Right cardiac atrium (tissue), 5 donors: ENCODE data around the gene POU2AF2. TPM values are rescaled to one million over a fixed set of nuclear protein-coding genes. Genes with fewer than 3 reads are reported as not detected.

Experiments used
- ATAC-seq, 2 donors: fragments of 200-7000 bp; cut with Tn5 transposase; one replicate each; pipeline versions ENCODE4 v1.8.0 to v1.9.1; 2020; ENCODE audit warnings: moderate library complexity in 2 of 2, mild to moderate bottlenecking in 1 of 2
- DNase-seq, 3 donors: peaks; one replicate each; pipeline ENCODE4 v3.0.0-alpha.2; 2020
- H3K27ac ChIP-seq: one replicate; pipeline ENCODE4 v1.5.1; 2013; ENCODE audit warnings: mild to moderate bottlenecking, low read length, control low read depth, moderate library complexity
- H3K27me3 ChIP-seq: one replicate; pipeline ENCODE4 v1.6.1; 2013; ENCODE audit not compliant: control insufficient read depth, insufficient read depth
- H3K4me1 ChIP-seq: one replicate; pipeline ENCODE4 v1.6.1; 2013; ENCODE audit warnings: low read length; ENCODE audit not compliant: control insufficient read depth, insufficient read depth
- H3K4me3 ChIP-seq: one replicate; pipeline ENCODE4 v1.5.1; 2013; ENCODE audit warnings: low read length, control low read depth
- H3K9me3 ChIP-seq: one replicate; pipeline ENCODE4 v1.6.1; 2013; ENCODE audit warnings: low read length; ENCODE audit not compliant: control insufficient read depth
- WGBS: extraction: QIAGEN DNeasy Blood & Tissue Kit; methylation state at CpG from one replicate; pipeline ENCODE4 v1.1.7; 2013; 5-methylcytosine and 5-hydroxymethylcytosine counted together
- intact Hi-C, 4 donors: fragments of 100-400 bp; cut with DNase I; formaldehyde crosslinking; loops; one replicate each; pipeline versions ENCODE4 v1.11.0 to v1.14.0; 2022 to 2023
- polyA plus RNA-seq: library from polyadenylated mRNA; stranded (reverse); fragments of 200-250 nt; gene quantifications from one replicate; pipeline ENCODE4 v1.2.3, GENCODE V29; 2013
- total RNA-seq, 4 donors: library from RNA; stranded (reverse); fragmentation: NEBNext Ultra II Directional; extraction: Animal tissue kit (Norgen Biotek cat#: 25700); gene quantifications; one replicate each; pipeline ENCODE4 v1.2.1, GENCODE V29; 2021
- donor health status: healthy with polysubstance abuse.
- donor health status: DM: no; HTN: yes; CAD: no.
- donor health status: DM: no; HTN: no; CAD: no.
- donor health status: DM: no; HTN: yes; CAD: no; lungs with severe emphysema.
- donor health status: DM: yes; HTN: yes; CAD: no.

POU2AF2 gene
- total and polyA plus RNA-seq, 5 donors, result not detected

DNA sequence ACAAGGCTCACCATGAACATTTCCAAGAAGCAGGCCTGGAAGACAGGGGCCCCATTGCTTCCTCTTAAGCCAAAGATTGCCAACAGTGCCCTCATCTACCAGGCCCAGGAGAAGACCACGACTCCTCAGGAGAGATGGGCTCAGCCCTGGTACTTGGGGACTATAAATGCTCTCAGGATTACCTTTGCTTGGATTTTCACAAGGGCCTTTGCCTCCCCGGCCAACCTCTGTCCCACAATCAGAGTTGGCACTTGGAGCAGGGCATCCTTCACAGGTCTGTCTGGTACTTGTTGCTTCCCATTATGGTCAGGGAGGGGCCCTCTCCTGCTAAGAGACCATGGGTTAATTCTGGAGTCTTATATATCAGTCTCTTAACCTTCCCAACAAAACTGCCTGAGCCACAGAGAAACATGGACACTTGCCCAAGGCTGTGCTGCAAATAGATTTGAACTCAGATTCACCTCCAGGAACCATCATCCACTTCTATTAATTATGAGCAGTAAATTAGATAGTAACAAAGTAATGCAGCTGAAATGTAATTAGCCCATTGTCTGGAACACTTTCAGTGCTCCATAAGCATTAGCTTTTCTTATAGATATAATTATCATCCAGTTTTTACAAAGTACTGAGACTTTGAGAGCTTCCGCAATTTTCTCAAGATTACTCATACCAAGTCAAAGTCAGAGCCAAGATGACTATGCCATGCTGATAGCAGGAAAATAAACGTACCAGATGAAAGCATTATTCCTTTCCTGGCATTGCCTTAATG lies 86.4 kb downstream of the POU2AF2 start:
- no peaks in the 10 kb centered on the region for H3K9me3 ChIP-seq
- DNase-seq, result no peak
- intact Hi-C loops, result no loop called here
- WGBS, result 62% methylated on average over 4 of the region's 4 CpGs
- no peak overlapping the region for H3K27ac ChIP-seq
- H3K4me3 ChIP-seq, result no peak overlapping the region
- H3K27me3 ChIP-seq, result no peaks in the 10 kb centered on the region
- no peak for ATAC-seq
- peaks cover 17% of the 10 kb centered on the region for H3K4me1 ChIP-seq

DNA sequence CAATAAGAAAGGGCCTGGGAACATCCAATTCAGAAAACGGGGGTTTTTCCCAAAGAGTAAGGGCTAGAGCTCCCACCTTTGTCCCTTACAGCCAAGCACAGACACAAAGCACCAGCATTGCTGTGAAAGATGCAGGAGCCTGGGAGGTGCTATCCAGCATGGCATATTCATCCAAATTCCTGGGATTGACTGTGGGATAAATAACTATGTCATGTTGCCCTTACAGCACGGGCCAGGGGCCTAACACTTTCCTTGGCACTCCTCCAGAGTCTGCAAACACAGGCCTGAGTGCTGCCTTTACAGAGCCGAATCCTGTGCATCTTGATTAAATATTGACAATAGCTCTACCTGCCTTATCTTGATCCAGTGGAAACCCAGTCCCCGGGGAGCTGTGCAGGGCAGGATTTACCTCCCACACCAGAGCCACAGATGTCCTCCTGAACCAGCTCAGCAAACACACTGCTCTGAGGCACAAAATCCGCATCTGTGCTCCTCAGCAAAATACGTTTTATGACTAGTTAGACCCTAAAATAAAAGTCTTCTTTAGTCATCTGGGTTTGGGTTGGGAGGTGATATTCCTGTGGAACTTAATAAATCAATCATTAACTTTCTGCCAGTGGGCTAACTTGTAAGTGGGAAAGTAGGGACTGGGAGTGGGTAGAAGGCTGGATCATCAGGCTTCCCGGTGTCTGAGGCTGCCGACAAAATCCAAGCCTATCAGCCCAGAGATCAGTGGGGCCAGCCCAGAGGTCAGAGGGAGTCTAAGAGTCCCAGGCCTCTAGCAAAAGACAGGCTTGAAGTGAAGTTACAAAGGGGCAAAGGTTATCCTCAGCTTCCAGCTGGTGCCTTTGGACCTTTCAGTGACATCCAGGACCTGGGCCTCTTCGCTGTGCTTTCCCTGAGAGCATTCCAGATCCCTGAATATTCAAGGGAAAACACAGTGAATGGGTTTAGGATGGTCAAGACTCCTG lies 89.3 kb downstream of the POU2AF2 start:
- ATAC-seq (no peak), DNase-seq (no peak)
- 53% methylated on average over 9 of the region's 9 CpGs for WGBS
- H3K4me1 ChIP-seq, result peaks cover 13% of the 10 kb centered on the region
- no peak overlapping the region for H3K4me3 ChIP-seq
- H3K9me3 ChIP-seq, result no peaks in the 10 kb centered on the region
- no peaks in the 10 kb centered on the region for H3K27me3 ChIP-seq
- H3K27ac ChIP-seq, result no peak overlapping the region
- intact Hi-C loops, result no loop called here

DNA sequence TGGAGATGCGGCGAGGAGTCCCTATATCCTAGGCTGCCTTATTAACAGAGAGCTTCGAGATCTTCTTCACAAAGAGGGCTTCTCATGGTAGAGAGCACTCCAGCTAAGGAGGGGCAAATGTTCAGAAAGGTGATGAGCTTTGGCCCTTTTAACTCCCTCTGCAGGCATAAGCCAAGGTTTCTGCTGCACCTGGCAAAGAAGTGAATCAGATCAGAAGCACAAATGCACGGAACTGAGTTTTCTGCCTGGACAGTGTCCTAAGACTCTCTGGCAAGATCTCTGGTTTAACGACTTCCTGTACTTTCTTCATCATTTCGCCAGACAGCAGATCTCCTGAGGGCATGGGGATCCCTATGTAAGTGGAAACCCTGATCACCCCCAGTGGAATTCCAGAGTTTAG lies 90.0 kb downstream of the POU2AF2 start:
- peaks cover 13% of the 10 kb centered on the region for H3K4me1 ChIP-seq
- intact Hi-C loops, result no loop called here
- DNase-seq (no peak), ATAC-seq (no peak)
- H3K4me3 ChIP-seq, result no peak overlapping the region
- H3K27me3 ChIP-seq, result no peaks in the 10 kb centered on the region
- no peak overlapping the region for H3K27ac ChIP-seq
- 65% methylated on average over 6 of the region's 6 CpGs for WGBS
- no peaks in the 10 kb centered on the region for H3K9me3 ChIP-seq

Other genes with a start within 250 kb of the POU2AF2 start
- gene POU2AF3, start 52.8 kb downstream of the POU2AF2 start, total RNA-seq, result under 1 TPM; 0.21 to 0.42 (median 0.38) TPM
- gene POU2AF3, start 52.8 kb downstream of the POU2AF2 start, polyA plus RNA-seq, result 0.61 TPM
- gene POU2AF1, start 133.6 kb downstream of the POU2AF2 start, total RNA-seq, result under 1 TPM in 2 of 4 donors, not detected in 2; 0.23 to 0.35 TPM
- gene POU2AF1, start 133.6 kb downstream of the POU2AF2 start, polyA plus RNA-seq, result not detected